Smooth muscle cell (in vitro differentiated cells): ENCODE results near the gene ZNF462. TPM values are rescaled to one million over a fixed set of nuclear protein-coding genes. Genes with fewer than 3 reads are reported as not detected.

Source experiments
- DNase-seq: peaks from one replicate; lab custom pipeline; 2025; ENCODE audit not compliant: unreplicated experiment; lab: John Stamatoyannopoulos, UW
- H2AFZ ChIP-seq: fragments of 200-600 bp; sonication (generic); 2 replicates; pipeline ENCODE4 v1.6.0; 2016; ENCODE audit warnings: antibody characterized with exemption, low read depth, mild to moderate bottlenecking
- H3F3A ChIP-seq: fragments of 200-600 bp; sonication (generic); 2 replicates; pipeline ENCODE4 v1.6.0; 2017; ENCODE audit warnings: antibody characterized with exemption, low read depth
- H3K27ac ChIP-seq: fragments of 200-600 bp; sonication (generic); 2 replicates; pipeline ENCODE4 v1.5.1; 2016; ENCODE audit warnings: low read depth, mild to moderate bottlenecking
- H3K27me3 ChIP-seq: fragments of 200-600 bp; sonication (generic); 2 replicates; pipeline ENCODE4 v1.6.1; 2016; ENCODE audit warnings: low read depth, mild to moderate bottlenecking
- H3K36me3 ChIP-seq: fragments of 200-600 bp; sonication (generic); 2 replicates; pipeline ENCODE4 v1.5.1; 2016; ENCODE audit warnings: low read depth
- H3K4me1 ChIP-seq: fragments of 200-600 bp; sonication (generic); 2 replicates; pipeline ENCODE4 v1.5.1; 2016; ENCODE audit warnings: low read depth
- H3K4me2 ChIP-seq: fragments of 200-600 bp; sonication (generic); 2 replicates; pipeline ENCODE4 v1.6.0; 2016; ENCODE audit warnings: mild to moderate bottlenecking
- H3K4me3 ChIP-seq: fragments of 200-600 bp; sonication (generic); 2 replicates; pipeline ENCODE4 v1.5.1; 2016; ENCODE audit warnings: mild to moderate bottlenecking
- H3K79me2 ChIP-seq: fragments of 200-600 bp; sonication (generic); 2 replicates; pipeline ENCODE4 v1.6.0; 2016; ENCODE audit warnings: low read depth, mild to moderate bottlenecking
- H3K9ac ChIP-seq: fragments of 200-600 bp; sonication (generic); 2 replicates; pipeline ENCODE4 v1.6.0; 2016; ENCODE audit warnings: low read depth
- H3K9me3 ChIP-seq: fragments of 200-600 bp; sonication (generic); replicated peaks from 2 replicates; pipeline ENCODE4 v1.5.1; 2016; ENCODE audit warnings: low read depth
- H4K20me1 ChIP-seq: fragments of 200-600 bp; sonication (generic); 2 replicates; pipeline ENCODE4 v1.6.0; 2016; ENCODE audit warnings: low read depth
- CTCF ChIP-seq: fragments of 200-600 bp; sonication (generic); IDR thresholded peaks from 2 replicates; pipeline ENCODE4 v1.5.1; 2017; ENCODE audit warnings: borderline replicate concordance, mild to moderate bottlenecking, antibody characterized with exemption; ENCODE audit not compliant: insufficient read depth, poor library complexity, severe bottlenecking
- WGBS: methylation state at CpG from one replicate; pipeline ENCODE4 v1.1.7; 2016; ENCODE audit warnings: low lambda C conversion rate; 5-methylcytosine and 5-hydroxymethylcytosine counted together
- polyA plus RNA-seq: library from polyadenylated mRNA; unstranded; fragments of >200 nt; fragmentation: Nextera tagmentation; extraction: Ambion mirVana; gene quantifications from 2 replicates; pipeline ENCODE4 v1.2.1, GENCODE V29; 2016
- total RNA-seq: library from RNA; depleted of rRNA; stranded (reverse); fragments of >200 nt; gene quantifications from 2 replicates; pipeline ENCODE4 v1.2.3, GENCODE V29; 2014

Gene ZNF462
- total and polyA plus RNA-seq, 2 experiments from 2014 or later: 9.1 to 32.2 TPM

GRCh38 chr9:106867286-106867685, 4.3 kb downstream of the ZNF462 start:
- TF ChIP-seq CTCF: no peak
- Histone ChIP-seq H3K9ac (no peak overlapping the region), H3K9me3 (no peaks in the 10 kb centered on the region), H3K27ac (no peak overlapping the region), H3K4me1 (peaks cover 67% of the 10 kb centered on the region), H3K4me3 (no peak overlapping the region), H4K20me1 (peaks cover 38% of the 10 kb centered on the region), H3K36me3 (no peaks in the 10 kb centered on the region), H3K27me3 (no peaks in the 10 kb centered on the region), H3K79me2 (peaks cover 96% of the 10 kb centered on the region), H3K4me2 (peak overlapping the region; percentile 7), H3F3A (no peaks in the 10 kb centered on the region), H2AFZ (no peak overlapping the region)
- DNase-seq: no peak
- 84% methylated on average over 4 of the region's 4 CpGs for WGBS

GRCh38 chr9:106868087-106868486, 5.1 kb downstream of the ZNF462 start:
- peak overlapping the region; percentile 9 for H3K4me2 ChIP-seq
- H3K36me3 ChIP-seq: no peaks in the 10 kb centered on the region
- H3K79me2 ChIP-seq: peaks cover 100% of the 10 kb centered on the region
- no peaks in the 10 kb centered on the region for H3K9me3 ChIP-seq
- no peak overlapping the region for H3K9ac ChIP-seq
- H3K4me1 ChIP-seq: peaks cover 67% of the 10 kb centered on the region
- no peak overlapping the region for H3K27ac ChIP-seq
- no peak for TF ChIP-seq CTCF
- WGBS: 94% methylated on average over 1 of the region's 1 CpG
- no peak overlapping the region for H3K4me3 ChIP-seq
- no peak overlapping the region for H2AFZ ChIP-seq
- H3K27me3 ChIP-seq: no peaks in the 10 kb centered on the region
- H4K20me1 ChIP-seq: peaks cover 45% of the 10 kb centered on the region
- H3F3A ChIP-seq: no peaks in the 10 kb centered on the region
- no peak for DNase-seq

- no peaks in the 10 kb centered on the region for H3K36me3 ChIP-seq
- peaks cover 100% of the 10 kb centered on the region for H3K79me2 ChIP-seq
Observed at GRCh38 chr9:106868565-106868964, 5.6 kb downstream of the ZNF462 start.

More at GRCh38 chr9:106868565-106868964, 5.6 kb downstream of the ZNF462 start:
- peak overlapping the region; percentile 9 for H3K4me2 ChIP-seq
- H3K4me3 ChIP-seq: no peak overlapping the region
- 92% methylated on average over 5 of the region's 5 CpGs for WGBS
- H3F3A ChIP-seq: no peaks in the 10 kb centered on the region
- peaks cover 67% of the 10 kb centered on the region for H3K4me1 ChIP-seq
- no peaks in the 10 kb centered on the region for H3K27me3 ChIP-seq
- peak overlapping the region; percentile 2 for H3K27ac ChIP-seq
- DNase-seq: no peak
- no peak for TF ChIP-seq CTCF
- no peaks in the 10 kb centered on the region for H3K9me3 ChIP-seq
- no peak overlapping the region for H3K9ac ChIP-seq
- H2AFZ ChIP-seq: no peak overlapping the region
- peaks cover 49% of the 10 kb centered on the region for H4K20me1 ChIP-seq
